GM20000 (cell line): ENCODE results near the gene TDRD7.
"Not testable (repeated sequence)": the region's sequence is repeated elsewhere in the genome, so short reads cannot be mapped to it uniquely, and the experiment has no call there.

Experiments
- DNase-seq: peaks from one replicate; pipeline ENCODE4 v3.0.0; 2012; ENCODE audit warnings: low spot score
- TF ChIP-seq, protein P1 (sequence below): IDR thresholded peaks from 2 replicates; pipeline ENCODE4 v1.5.1; 2012; ENCODE audit warnings: mild to moderate bottlenecking, control low read depth; ENCODE audit errors: extremely low read depth, missing control alignments

TDRD7 gene

DNA sequence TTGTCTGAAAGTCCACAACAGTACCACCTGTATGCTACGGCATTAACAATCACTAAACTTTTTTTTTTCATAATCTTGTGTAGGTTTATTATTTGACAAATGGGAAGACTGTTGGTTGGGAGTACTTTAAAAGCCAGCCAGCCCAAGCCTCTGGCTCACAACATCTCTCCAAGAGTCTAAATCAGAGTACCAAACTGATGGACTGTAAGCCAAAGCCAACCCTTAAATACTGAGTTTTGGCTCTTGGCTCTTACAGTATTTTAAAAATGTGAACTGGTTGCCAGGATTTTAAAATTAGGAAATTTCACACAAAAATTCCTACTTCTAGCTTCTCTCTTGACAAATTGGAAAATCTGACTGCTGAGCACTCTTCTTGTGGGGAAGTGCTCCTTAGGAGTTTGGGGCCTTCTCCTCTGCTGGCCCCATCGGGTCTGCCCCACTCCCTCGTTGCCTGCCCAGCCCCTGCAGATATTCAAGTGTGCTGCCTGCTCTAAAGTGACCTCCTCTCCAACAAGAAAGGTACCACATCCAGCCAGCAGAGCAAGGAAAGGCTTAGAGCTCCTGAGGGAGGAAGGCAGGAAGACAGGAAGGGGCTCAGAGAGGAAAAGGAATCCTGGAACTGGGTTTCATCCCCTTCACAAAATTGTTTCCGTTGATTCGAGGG is 67.7 kb downstream of the TDRD7 start:
- DNase-seq, result no peak
- TF ChIP-seq, protein P1, sequence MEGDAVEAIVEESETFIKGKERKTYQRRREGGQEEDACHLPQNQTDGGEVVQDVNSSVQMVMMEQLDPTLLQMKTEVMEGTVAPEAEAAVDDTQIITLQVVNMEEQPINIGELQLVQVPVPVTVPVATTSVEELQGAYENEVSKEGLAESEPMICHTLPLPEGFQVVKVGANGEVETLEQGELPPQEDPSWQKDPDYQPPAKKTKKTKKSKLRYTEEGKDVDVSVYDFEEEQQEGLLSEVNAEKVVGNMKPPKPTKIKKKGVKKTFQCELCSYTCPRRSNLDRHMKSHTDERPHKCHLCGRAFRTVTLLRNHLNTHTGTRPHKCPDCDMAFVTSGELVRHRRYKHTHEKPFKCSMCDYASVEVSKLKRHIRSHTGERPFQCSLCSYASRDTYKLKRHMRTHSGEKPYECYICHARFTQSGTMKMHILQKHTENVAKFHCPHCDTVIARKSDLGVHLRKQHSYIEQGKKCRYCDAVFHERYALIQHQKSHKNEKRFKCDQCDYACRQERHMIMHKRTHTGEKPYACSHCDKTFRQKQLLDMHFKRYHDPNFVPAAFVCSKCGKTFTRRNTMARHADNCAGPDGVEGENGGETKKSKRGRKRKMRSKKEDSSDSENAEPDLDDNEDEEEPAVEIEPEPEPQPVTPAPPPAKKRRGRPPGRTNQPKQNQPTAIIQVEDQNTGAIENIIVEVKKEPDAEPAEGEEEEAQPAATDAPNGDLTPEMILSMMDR, result no peak

DNA sequence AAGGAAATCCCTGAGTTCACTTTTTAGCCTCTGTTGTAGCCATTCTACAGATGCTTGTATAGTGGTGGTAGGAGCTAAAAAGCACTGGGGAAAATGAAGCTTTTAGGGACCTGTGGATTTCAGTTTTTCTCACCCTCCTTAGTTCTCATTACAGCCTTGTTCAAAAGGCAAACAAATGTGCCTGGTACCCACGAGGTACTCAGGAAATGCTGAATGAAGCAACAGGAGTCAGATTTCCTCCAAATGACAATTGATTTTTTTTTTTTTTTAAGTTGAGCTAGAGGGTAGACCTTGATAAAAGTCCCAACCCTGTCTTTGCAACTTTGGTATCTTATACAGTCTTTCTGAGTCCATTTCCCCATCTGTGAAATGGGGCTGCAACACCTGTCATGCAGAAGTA is 68.3 kb downstream of the TDRD7 start:
- DNase-seq, result no peak
- TF ChIP-seq, protein P1, result no peak

GRCh38 chr9:97480749-97481148 is 68.9 kb downstream of the TDRD7 start:
- DNase-seq, result no peak
- TF ChIP-seq, protein P1, result no peak

GRCh38 chr9:97484134-97484533 is 72.2 kb downstream of the TDRD7 start:
- TF ChIP-seq, protein P1, result no peak
- no peak for DNase-seq

DNA sequence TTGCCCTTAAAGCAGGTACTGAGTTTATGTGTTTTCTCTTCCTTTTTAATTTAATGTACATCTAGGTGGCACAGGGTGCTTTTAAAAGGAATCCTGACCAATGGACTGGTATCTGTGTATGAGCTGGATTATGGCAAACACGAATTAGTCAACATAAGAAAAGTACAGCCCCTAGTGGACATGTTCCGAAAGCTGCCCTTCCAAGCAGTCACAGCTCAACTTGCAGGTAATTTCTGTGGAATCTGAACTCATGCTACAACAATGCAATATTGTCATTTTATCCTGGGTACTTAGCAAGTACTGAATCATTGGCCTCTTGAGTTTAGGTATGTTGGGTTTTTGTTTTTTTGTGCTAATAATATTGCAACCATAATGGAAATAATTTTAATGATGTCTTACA is 75.2 kb downstream of the TDRD7 start:
- DNase-seq, result no peak
- TF ChIP-seq, protein P1, result no peak

- no peak for DNase-seq
- TF ChIP-seq, protein P1, result no peak
Observed at GRCh38 chr9:97487861-97488260, 76.0 kb downstream of the TDRD7 start.

DNA sequence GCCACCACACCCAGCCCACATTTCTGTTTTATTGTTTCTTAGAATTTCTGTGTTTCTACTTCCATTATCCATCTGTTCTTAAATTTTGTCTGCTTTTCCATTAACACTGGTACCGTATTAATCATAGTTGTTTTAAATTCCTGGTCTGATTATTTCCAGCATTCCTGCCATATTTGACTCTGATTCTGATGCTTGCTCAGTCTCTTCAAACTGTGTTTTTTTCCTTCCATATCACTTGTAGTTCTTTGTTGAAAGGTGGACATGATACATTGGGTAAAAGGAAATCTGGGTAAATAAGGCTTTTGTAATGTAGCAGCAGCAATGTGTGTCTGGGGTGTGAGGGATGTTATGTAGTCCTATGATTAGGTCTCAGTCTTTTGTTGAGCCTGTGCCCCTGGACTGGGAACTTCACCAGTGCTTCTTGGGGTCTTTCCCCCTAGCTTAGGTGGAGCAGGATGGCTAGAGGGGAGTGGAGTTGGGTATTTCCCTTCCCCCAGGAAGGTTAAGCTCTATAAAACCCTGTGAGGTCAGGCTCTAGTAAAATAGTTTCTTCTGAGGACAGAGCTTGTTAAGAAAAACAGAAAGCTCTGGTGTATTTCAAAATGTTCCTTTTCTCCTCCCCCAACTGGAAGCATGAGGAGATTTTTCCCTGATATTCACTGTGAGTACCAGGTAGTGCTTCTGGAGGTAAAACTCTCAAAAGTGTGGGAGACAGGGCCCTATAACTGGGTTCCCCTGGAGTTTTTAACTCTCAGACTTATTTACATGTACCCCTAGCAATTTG is 79.5 kb downstream of the TDRD7 start:
- no peak for DNase-seq
- TF ChIP-seq, protein P1, result no peak

GRCh38 chr9:97497558-97498375 is 85.9 kb downstream of the TDRD7 start:
- DNase-seq, result not testable (repeated sequence)

GRCh38 chr9:97498846-97499245 is 87.0 kb downstream of the TDRD7 start:
- DNase-seq, result not testable (repeated sequence)
